ENCODE results near the gene CTNNA3.

CTNNA3 gene

GRCh38 chr10:66283874-66284464 is 1412.0 kb downstream of the CTNNA3 start:
- H3K4me1 ChIP-seq (ENCODE audit: control insufficient read depth, low read length), result no peaks in the 10 kb centered on the region
- H3K27me3 ChIP-seq (ENCODE audit: control insufficient read depth, low read length), result no peaks in the 10 kb centered on the region
- H3K79me2 ChIP-seq (ENCODE audit: control insufficient read depth, low read length), result no peaks in the 10 kb centered on the region
- H3K9me3 ChIP-seq (ENCODE audit: control insufficient read depth, insufficient read depth, low read length), result no peaks in the 10 kb centered on the region
- no peak overlapping the region for H3K27ac ChIP-seq (ENCODE audit: low read depth, low read length)
- H3K36me3 ChIP-seq (ENCODE audit: control insufficient read depth, low read length), result no peaks in the 10 kb centered on the region
- H3K9me2 ChIP-seq (replicated peaks; ENCODE audit: control insufficient read depth, low read length), result no peaks in the 10 kb centered on the region
- H4K20me1 ChIP-seq (ENCODE audit: control insufficient read depth, insufficient read depth, low read depth, low read length), result no peaks in the 10 kb centered on the region
- TF ChIP-seq EZH2phosphoT487 (IDR thresholded peaks at IDR 0.05; ENCODE audit: borderline replicate concordance, low read length) (no peak), CTCF (IDR thresholded peaks at IDR 0.05; ENCODE audit: low read depth, low read length, poor library complexity, severe bottlenecking) (no peak)
- H3K4me3 ChIP-seq (ENCODE audit: low read length), result no peak overlapping the region
- H3K4me2 ChIP-seq (ENCODE audit: low read length), result no peak overlapping the region
- no peaks in the 10 kb centered on the region for H3F3A ChIP-seq (ENCODE audit: control insufficient read depth, insufficient read depth)

GRCh38 chr10:66283064-66283463 is 1412.9 kb downstream of the CTNNA3 start:
- no peaks in the 10 kb centered on the region for H3K27me3 ChIP-seq (ENCODE audit: control insufficient read depth, low read length)
- H3K79me2 ChIP-seq (ENCODE audit: control insufficient read depth, low read length), result no peaks in the 10 kb centered on the region
- no peaks in the 10 kb centered on the region for H3F3A ChIP-seq (ENCODE audit: control insufficient read depth, insufficient read depth)
- H3K9me3 ChIP-seq (ENCODE audit: control insufficient read depth, insufficient read depth, low read length), result no peaks in the 10 kb centered on the region
- H3K27ac ChIP-seq (ENCODE audit: low read depth, low read length), result no peak overlapping the region
- TF ChIP-seq EZH2phosphoT487 (IDR thresholded peaks at IDR 0.05; ENCODE audit: borderline replicate concordance, low read length), result no peak
- TF ChIP-seq CTCF (IDR thresholded peaks at IDR 0.05; ENCODE audit: low read depth, low read length, poor library complexity, severe bottlenecking), result no peak
- H4K20me1 ChIP-seq (ENCODE audit: control insufficient read depth, insufficient read depth, low read depth, low read length), result no peaks in the 10 kb centered on the region
- H3K4me2 ChIP-seq (ENCODE audit: low read length), result no peak overlapping the region
- H3K36me3 ChIP-seq (ENCODE audit: control insufficient read depth, low read length), result no peaks in the 10 kb centered on the region
- H3K9me2 ChIP-seq (replicated peaks; ENCODE audit: control insufficient read depth, low read length), result no peaks in the 10 kb centered on the region
- H3K4me3 ChIP-seq (ENCODE audit: low read length), result no peak overlapping the region
- H3K4me1 ChIP-seq (ENCODE audit: control insufficient read depth, low read length), result no peaks in the 10 kb centered on the region

- TF ChIP-seq CTCF (IDR thresholded peaks at IDR 0.05; ENCODE audit: low read depth, low read length, poor library complexity, severe bottlenecking) (no peak), EZH2phosphoT487 (IDR thresholded peaks at IDR 0.05; ENCODE audit: borderline replicate concordance, low read length) (no peak)
- no peaks in the 10 kb centered on the region for H3K4me1 ChIP-seq (ENCODE audit: control insufficient read depth, low read length)
- H3K27me3 ChIP-seq (ENCODE audit: control insufficient read depth, low read length), result no peaks in the 10 kb centered on the region
- no peaks in the 10 kb centered on the region for H3F3A ChIP-seq (ENCODE audit: control insufficient read depth, insufficient read depth)
- H3K79me2 ChIP-seq (ENCODE audit: control insufficient read depth, low read length), result no peaks in the 10 kb centered on the region
- H3K36me3 ChIP-seq (ENCODE audit: control insufficient read depth, low read length), result no peaks in the 10 kb centered on the region
- no peaks in the 10 kb centered on the region for H3K9me3 ChIP-seq (ENCODE audit: control insufficient read depth, insufficient read depth, low read length)
- no peaks in the 10 kb centered on the region for H4K20me1 ChIP-seq (ENCODE audit: control insufficient read depth, insufficient read depth, low read depth, low read length)
- H3K4me3 ChIP-seq (ENCODE audit: low read length), result no peak overlapping the region
- no peak overlapping the region for H3K4me2 ChIP-seq (ENCODE audit: low read length)
- no peaks in the 10 kb centered on the region for H3K9me2 ChIP-seq (replicated peaks; ENCODE audit: control insufficient read depth, low read length)
- H3K27ac ChIP-seq (ENCODE audit: low read depth, low read length), result no peak overlapping the region
Measured at GRCh38 chr10:66281327-66281726, 1414.7 kb downstream of the CTNNA3 start.

Data from DOHH2 (cell line).